Left renal pelvis (tissue), 4 donors: ENCODE measurements around the gene TP63. TPM values are rescaled to one million over a fixed set of nuclear protein-coding genes. Genes with fewer than 3 reads are reported as not detected.
"Not testable (repeated sequence)": the region's sequence is repeated elsewhere in the genome, so short reads cannot be mapped to it uniquely, and the experiment has no call there.

Source experiments
- DNase-seq, 4 donors: peaks; one replicate each; pipeline ENCODE4 v3.0.0-alpha.2; 2013; ENCODE audit warnings: low read depth in 4 of 4, low spot score in 3 of 4
- polyA plus RNA-seq, 4 donors: library from polyadenylated mRNA; unstranded; fragments of 120-200 nt; gene quantifications; one replicate each; pipeline ENCODE4 v1.2.1, GENCODE V29; 2013; ENCODE audit not compliant: insufficient read length in 4 of 4

TP63 gene
- polyA plus RNA-seq, 4 donors, result 0.60 to 4.0 (median 2.0) TPM

- DNase-seq, result no peak
Observed at GRCh38 chr3:189625071-189625470, 6.1 kb upstream of the TP63 start.

- no peak for DNase-seq
Observed at GRCh38 chr3:189625572-189625971, 5.6 kb upstream of the TP63 start.

- no peak for DNase-seq
Observed at GRCh38 chr3:189626286-189626685, 4.9 kb upstream of the TP63 start.

- DNase-seq, result no peak
Observed at GRCh38 chr3:189629803-189630455, 1.3 kb upstream of the TP63 start.

- DNase-seq, result no peak
Observed at GRCh38 chr3:189630767-189631372, 319 bp upstream of the TP63 start.

GRCh38 chr3:189631409-189631808 lies 220 bp downstream of the TP63 start:
- DNase-seq, result no peak

GRCh38 chr3:189632242-189632641 lies 1.1 kb downstream of the TP63 start:
- DNase-seq, result no peak

- no peak for DNase-seq
Observed at GRCh38 chr3:189635339-189635738, 4.2 kb downstream of the TP63 start.

GRCh38 chr3:189636048-189636447 lies 4.9 kb downstream of the TP63 start:
- no peak for DNase-seq

- no peak for DNase-seq
Observed at GRCh38 chr3:189637750-189638149, 6.6 kb downstream of the TP63 start.

GRCh38 chr3:189638276-189639031 lies 7.3 kb downstream of the TP63 start:
- no peak for DNase-seq

GRCh38 chr3:189641776-189642175 lies 10.6 kb downstream of the TP63 start:
- no peak for DNase-seq

GRCh38 chr3:189646853-189647542 lies 15.8 kb downstream of the TP63 start:
- no peak for DNase-seq

GRCh38 chr3:189652042-189652441 lies 20.9 kb downstream of the TP63 start:
- DNase-seq, result no peak

- DNase-seq, result no peak
Observed at GRCh38 chr3:189655617-189656016, 24.4 kb downstream of the TP63 start.

GRCh38 chr3:189659571-189659970 lies 28.4 kb downstream of the TP63 start:
- no peak for DNase-seq

GRCh38 chr3:189664311-189664710 lies 33.1 kb downstream of the TP63 start:
- DNase-seq, result no peak

- DNase-seq, result not testable (repeated sequence)
Observed at GRCh38 chr3:189672346-189672745, 41.2 kb downstream of the TP63 start.

- no peak for DNase-seq
Observed at GRCh38 chr3:189673535-189673934, 42.3 kb downstream of the TP63 start.

- no peak for DNase-seq
Observed at GRCh38 chr3:189674249-189674913, 43.2 kb downstream of the TP63 start.

- no peak for DNase-seq
Observed at GRCh38 chr3:189677667-189678066, 46.5 kb downstream of the TP63 start.
